GM12891 (cell line): Measurements from ENCODE around the gene PTPRCAP.
A peak's percentile ranks its signal among the peaks of the same experiment; 100 is the strongest.
"Not testable (repeated sequence)": the region's sequence is repeated elsewhere in the genome, so short reads cannot be mapped to it uniquely, and the experiment has no call there.

Experiments
- DNase-seq: peaks from one replicate; pipeline ENCODE4 v3.0.0; 2011; ENCODE audit warnings: low spot score; ENCODE audit not compliant: insufficient read length
- FAIRE-seq: peaks from 2 replicates; lab custom pipeline; 2011; peaks lifted over from hg19 to GRCh38; lab: Jason Lieb, UNC
- PAX5 ChIP-seq: IDR thresholded peaks from 2 replicates; pipeline ENCODE4 v1.6.1; 2011; ENCODE audit warnings: low read length, moderate library complexity, mild to moderate bottlenecking; ENCODE audit not compliant: insufficient read depth, severe bottlenecking
- POLR2A ChIP-seq: IDR thresholded peaks from 2 replicates; pipeline ENCODE4 v1.6.1; 2011; ENCODE audit warnings: low read depth, low read length, control low read depth
- POLR2AphosphoS5 ChIP-seq: IDR thresholded peaks from 2 replicates; pipeline ENCODE4 v1.6.1; 2011; ENCODE audit warnings: low read depth, low read length, control low read depth
- POU2F2 ChIP-seq: IDR thresholded peaks from 2 replicates; pipeline ENCODE4 v1.6.1; 2011; ENCODE audit warnings: low read depth, mild to moderate bottlenecking, control low read depth, low read length, moderate library complexity
- SPI1 ChIP-seq: IDR thresholded peaks from 2 replicates; pipeline ENCODE4 v1.6.1; 2011; ENCODE audit warnings: low read depth, low read length, control low read depth
- TAF1 ChIP-seq: IDR thresholded peaks from 2 replicates; pipeline ENCODE4 v1.6.1; 2011; ENCODE audit warnings: low read depth, low read length, control low read depth

PTPRCAP gene

DNA sequence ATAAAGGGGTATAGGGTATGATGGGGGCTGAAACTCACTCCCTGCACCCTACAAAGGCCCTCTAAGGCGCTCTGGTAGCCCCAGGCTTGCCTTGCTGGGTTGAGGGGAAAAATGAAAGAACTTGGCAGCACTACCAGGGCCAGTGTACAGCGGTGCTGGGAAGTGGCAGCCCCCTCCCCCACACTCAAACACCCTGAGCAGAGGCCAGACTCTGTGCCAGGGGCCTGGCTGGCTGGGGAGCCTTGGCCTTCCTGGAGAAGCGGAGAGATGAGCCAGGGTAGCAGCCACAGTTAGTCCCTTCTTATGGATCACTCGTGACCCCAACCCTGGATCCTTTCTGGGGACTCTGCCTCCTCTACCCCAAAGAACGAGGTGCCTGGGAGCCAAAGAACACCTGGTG lies 28.9 kb upstream of the PTPRCAP start:
- FAIRE-seq (no peak), DNase-seq (no peak)
- no peak for TF ChIP-seq POU2F2
- TF ChIP-seq TAF1, result no peak
- no peak for TF ChIP-seq PAX5
- TF ChIP-seq SPI1, result no peak
- TF ChIP-seq POLR2A, result no peak
- TF ChIP-seq POLR2AphosphoS5, result no peak

GRCh38 chr11:67465530-67465929 lies 28.0 kb upstream of the PTPRCAP start:
- DNase-seq, FAIRE-seq: not testable (repeated sequence)

GRCh38 chr11:67465189-67465510 lies 27.7 kb upstream of the PTPRCAP start:
- no peak for FAIRE-seq
- no peak for DNase-seq
- TF ChIP-seq POU2F2 (no peak), POLR2AphosphoS5 (no peak), TAF1 (no peak)

GRCh38 chr11:67464411-67465188 lies 27.1 kb upstream of the PTPRCAP start:
- DNase-seq (peak; percentile 92), FAIRE-seq (peak; percentile 95)
- peak; percentile 70 for TF ChIP-seq TAF1
- TF ChIP-seq POLR2A, result peak; percentile 78
- TF ChIP-seq POU2F2, result no peak; the same call in 1 of the 2 replicates
- TF ChIP-seq SPI1, result no peak
- TF ChIP-seq PAX5, result no peak
- TF ChIP-seq POLR2AphosphoS5, result peak; percentile 71

DNA sequence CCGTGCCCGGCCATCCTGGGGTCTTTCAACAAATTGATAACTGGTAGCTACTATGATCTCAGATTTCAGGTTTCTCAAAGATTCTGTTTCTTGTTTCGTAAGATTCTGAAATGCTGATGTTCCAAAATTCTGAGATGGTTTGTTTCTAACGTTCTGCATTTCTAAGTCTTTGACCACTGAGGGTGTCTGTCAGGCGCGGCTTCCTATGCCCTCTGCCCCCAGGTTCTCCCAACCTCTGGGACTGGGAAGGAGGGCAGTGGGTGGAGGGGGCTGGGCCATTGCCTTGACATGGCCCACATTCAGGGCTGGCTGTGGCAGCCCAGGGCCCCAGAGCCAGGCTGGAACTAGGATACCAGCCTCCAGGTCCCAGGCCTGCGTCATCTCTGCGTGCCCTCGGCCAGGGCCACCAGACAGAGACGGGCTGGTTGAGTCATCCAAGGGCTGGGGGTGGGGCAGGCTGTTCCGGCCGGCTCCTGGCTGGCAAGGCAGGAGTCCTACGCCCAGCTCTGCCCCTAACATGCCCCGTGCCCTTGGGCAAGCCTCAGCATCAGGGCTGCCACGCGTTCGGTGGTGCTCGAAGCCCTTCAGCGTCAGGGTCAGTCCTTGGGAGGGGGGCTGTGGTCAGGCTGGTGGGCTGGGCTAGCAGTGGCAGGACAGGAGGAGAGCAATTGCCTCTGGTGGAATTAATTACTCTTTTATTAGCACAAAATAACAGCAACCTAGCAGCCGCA lies 26.4 kb upstream of the PTPRCAP start:
- FAIRE-seq (no peak), DNase-seq (no peak)
- TF ChIP-seq PAX5 (no peak), POLR2AphosphoS5 (no peak), POU2F2 (no peak), POLR2A (no peak), SPI1 (no peak), TAF1 (no peak)

DNA sequence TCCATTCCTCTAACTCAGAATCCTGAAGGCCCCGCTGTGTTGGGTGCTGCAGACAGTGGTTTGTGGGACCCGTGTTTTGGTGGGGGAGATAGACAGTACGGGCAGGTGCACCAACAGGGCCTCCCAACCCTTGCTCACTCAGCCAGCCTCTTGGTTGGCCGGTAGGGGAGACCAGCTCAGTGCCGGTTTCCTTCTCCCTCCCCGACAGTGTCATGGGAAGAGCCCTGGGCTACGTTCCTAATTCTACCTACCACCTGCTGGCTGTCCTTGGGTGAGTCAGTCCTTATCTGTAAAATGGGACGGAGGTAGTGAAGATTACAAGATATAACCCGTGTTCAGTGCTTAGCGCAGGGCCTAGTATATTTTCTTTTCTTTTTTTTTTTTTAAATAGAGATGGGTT lies 25.7 kb upstream of the PTPRCAP start:
- TF ChIP-seq POLR2A (no peak), POLR2AphosphoS5 (no peak), TAF1 (no peak), PAX5 (no peak), SPI1 (no peak), POU2F2 (no peak)
- DNase-seq (no peak), FAIRE-seq (no peak)

- no peak for DNase-seq
- TF ChIP-seq POU2F2 (no peak), SPI1 (no peak), PAX5 (no peak), TAF1 (no peak), POLR2A (no peak), POLR2AphosphoS5 (no peak)
- FAIRE-seq, result no peak
Measured at GRCh38 chr11:67458266-67458665, 20.8 kb upstream of the PTPRCAP start.

- TF ChIP-seq PAX5 (no peak), TAF1 (no peak)
- FAIRE-seq (no peak), DNase-seq (no peak)
Measured at GRCh38 chr11:67457453-67457852, 20.0 kb upstream of the PTPRCAP start.

DNA sequence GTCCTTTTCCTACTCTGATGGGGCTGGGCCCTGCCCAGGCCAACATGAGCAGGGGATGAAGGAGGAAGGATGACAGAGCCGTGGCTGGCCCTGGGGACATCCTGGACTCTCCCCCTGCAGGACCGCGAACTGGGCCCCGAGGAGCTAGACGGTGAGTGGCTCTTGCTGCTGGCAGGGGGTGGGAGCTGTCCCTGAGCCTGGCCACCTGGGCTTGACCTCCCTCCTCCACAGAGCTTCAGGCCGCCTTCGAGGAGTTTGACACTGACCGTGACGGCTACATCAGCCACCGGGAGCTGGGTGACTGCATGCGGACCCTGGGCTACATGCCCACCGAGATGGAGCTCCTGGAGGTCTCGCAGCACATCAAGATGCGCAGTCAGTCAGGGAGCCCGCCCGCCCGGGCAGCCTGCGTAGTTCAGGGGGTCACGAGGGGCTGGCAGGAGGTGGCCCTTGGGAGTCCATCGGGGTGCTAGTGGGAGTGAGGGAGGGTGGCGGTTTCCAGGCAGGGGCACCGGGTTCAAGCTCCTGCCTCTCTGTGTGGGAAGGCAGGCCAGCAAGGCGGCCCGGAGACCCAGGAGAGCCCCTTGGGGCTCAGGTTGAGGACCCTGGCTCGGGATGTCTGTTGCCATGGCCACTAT lies 18.7 kb upstream of the PTPRCAP start:
- TF ChIP-seq PAX5 (no peak), SPI1 (no peak), TAF1 (no peak), POLR2AphosphoS5 (no peak), POLR2A (no peak), POU2F2 (no peak)
- FAIRE-seq (no peak), DNase-seq (no peak)
